HepG2 (cell line): ENCODE measurements around the gene SYCP2. TPM values are rescaled to one million over a fixed set of nuclear protein-coding genes. Genes with fewer than 3 reads are reported as not detected.

Experiments used
- DPF2 ChIP-seq: sonication (generic); formaldehyde crosslinking; IDR thresholded peaks from 2 replicates; pipeline ENCODE4 v1.4.0; 2020; ENCODE audit warnings: mild to moderate bottlenecking, low read depth, missing genetic modification reagents, borderline replicate concordance
- HNRNPLL ChIP-seq: fragments of 200-400 bp; formaldehyde crosslinking; IDR thresholded peaks from 2 replicates; pipeline ENCODE4 v1.6.1; 2017; ENCODE audit warnings: mild to moderate bottlenecking, low read depth, low read length; ENCODE audit not compliant: poor library complexity, severe bottlenecking
- ISL2 ChIP-seq: sonication (generic); formaldehyde crosslinking; IDR thresholded peaks from 2 replicates; pipeline ENCODE4 v1.5.0; 2020; ENCODE audit warnings: missing genetic modification reagents
- KAT2B ChIP-seq: fragments of 150-350 bp; IDR thresholded peaks from 2 replicates; pipeline ENCODE4 v1.6.1; 2014; ENCODE audit warnings: low read depth, low read length, borderline replicate concordance
- KMT2A ChIP-seq: sonication (generic); formaldehyde crosslinking; IDR thresholded peaks from 2 replicates; pipeline ENCODE4 v1.4.0; 2020; ENCODE audit warnings: missing genetic modification reagents
- NFKBIZ ChIP-seq: IDR thresholded peaks from 2 replicates; pipeline ENCODE4 v1.6.1; 2018; ENCODE audit warnings: missing genetic modification reagents, missing compliant biosample characterization
- POLR2AphosphoS2 ChIP-seq: IDR thresholded peaks from 2 replicates; pipeline ENCODE4 v1.6.1; 2011; ENCODE audit warnings: low read depth, low read length, improper control_type of control experiment
- RAD21 ChIP-seq: fragments of 450-650 bp; formaldehyde crosslinking; IDR thresholded peaks from 2 replicates; pipeline ENCODE4 v1.5.0; 2020; ENCODE audit warnings: mild to moderate bottlenecking
- RXRA ChIP-seq: sonication (generic); formaldehyde crosslinking; IDR thresholded peaks from 2 replicates; pipeline ENCODE4 v1.5.1; 2020; ENCODE audit warnings: missing genetic modification reagents
- SETDB1 ChIP-seq: sonication (generic); formaldehyde crosslinking; IDR thresholded peaks from 2 replicates; pipeline ENCODE4 v1.5.1; 2020; ENCODE audit warnings: missing genetic modification reagents, mild to moderate bottlenecking, borderline replicate concordance
- XRCC5 ChIP-seq: fragments of 200-400 bp; formaldehyde crosslinking; optimal IDR thresholded peaks from 2 replicates; pipeline ENCODE3; 2017; ENCODE audit warnings: mild to moderate bottlenecking, low read length
- ZFX ChIP-seq: sonication (generic); formaldehyde crosslinking; IDR thresholded peaks from 2 replicates; pipeline ENCODE4 v1.4.0; 2020; ENCODE audit warnings: mild to moderate bottlenecking, low read depth, missing genetic modification reagents, moderate library complexity
- ZMAT3 ChIP-seq: sonication (generic); formaldehyde crosslinking; conservative IDR thresholded peaks from 2 replicates; pipeline ENCODE4 v1.7.0; 2021; ENCODE audit warnings: missing genetic modification reagents
- ZNF891 ChIP-seq: sonication (generic); formaldehyde crosslinking; IDR thresholded peaks from 2 replicates; pipeline ENCODE4 v1.5.0; 2020; ENCODE audit warnings: mild to moderate bottlenecking, missing genetic modification reagents
- polyA plus RNA-seq, 8 experiments: library from polyadenylated mRNA; depleted of rRNA in 3 of 8; stranded (reverse) in 7 of 8; unstranded in 1 of 8; fragments of >200 nt; fragmentation: Illumina TruSeq in 4 of 8; extraction: Trizol in 4 of 8; gene quantifications; 2 replicates each; pipeline versions ENCODE4 v1.2.1 to v1.2.3, GENCODE V29; 2011 to 2016; ENCODE audit warnings: low read depth in 4 of 8, missing spikeins in 1 of 8, mixed read lengths in 1 of 8; ENCODE audit not compliant: insufficient read depth in 1 of 8
- total RNA-seq, 5 experiments: library from RNA; depleted of rRNA; stranded (reverse); fragments of >200 nt; fragmentation: Illumina TruSeq; extraction: Trizol; gene quantifications; 2 replicates each; pipeline ENCODE4 v1.2.3, GENCODE V29; 2016; ENCODE audit warnings: low read depth in 1 of 5
- TF ChIP-seq, protein P1 (sequence below): sonication (generic); formaldehyde crosslinking; IDR thresholded peaks from 2 replicates; pipeline ENCODE4 v1.5.1; 2020; ENCODE audit warnings: mild to moderate bottlenecking, missing genetic modification reagents, moderate library complexity
- TF ChIP-seq, protein P2 (sequence below): sonication (generic); formaldehyde crosslinking; IDR thresholded peaks from 2 replicates; pipeline ENCODE4 v1.4.0; 2020; ENCODE audit warnings: missing genetic modification reagents
- TF ChIP-seq, protein P3 (sequence below): sonication (generic); formaldehyde crosslinking; IDR thresholded peaks from 2 replicates; pipeline ENCODE4 v1.5.0; 2020; ENCODE audit warnings: mild to moderate bottlenecking, missing genetic modification reagents, moderate library complexity
- TF ChIP-seq, protein P4 (sequence below): sonication (generic); formaldehyde crosslinking; IDR thresholded peaks from 2 replicates; pipeline ENCODE4 v1.4.0; 2020; ENCODE audit warnings: missing genetic modification reagents, borderline replicate concordance
- TF ChIP-seq, protein P5 (sequence below): sonication (generic); formaldehyde crosslinking; IDR thresholded peaks from 2 replicates; pipeline ENCODE4 v1.4.0; 2020; ENCODE audit warnings: missing genetic modification reagents, low read depth, mild to moderate bottlenecking, borderline replicate concordance

Gene SYCP2
- total and polyA plus RNA-seq, 2 of the 13 experiments (the other 11 are each of a cell fraction or from before 2014, with no cell fraction given): 0.07 to 0.24 TPM

DNA sequence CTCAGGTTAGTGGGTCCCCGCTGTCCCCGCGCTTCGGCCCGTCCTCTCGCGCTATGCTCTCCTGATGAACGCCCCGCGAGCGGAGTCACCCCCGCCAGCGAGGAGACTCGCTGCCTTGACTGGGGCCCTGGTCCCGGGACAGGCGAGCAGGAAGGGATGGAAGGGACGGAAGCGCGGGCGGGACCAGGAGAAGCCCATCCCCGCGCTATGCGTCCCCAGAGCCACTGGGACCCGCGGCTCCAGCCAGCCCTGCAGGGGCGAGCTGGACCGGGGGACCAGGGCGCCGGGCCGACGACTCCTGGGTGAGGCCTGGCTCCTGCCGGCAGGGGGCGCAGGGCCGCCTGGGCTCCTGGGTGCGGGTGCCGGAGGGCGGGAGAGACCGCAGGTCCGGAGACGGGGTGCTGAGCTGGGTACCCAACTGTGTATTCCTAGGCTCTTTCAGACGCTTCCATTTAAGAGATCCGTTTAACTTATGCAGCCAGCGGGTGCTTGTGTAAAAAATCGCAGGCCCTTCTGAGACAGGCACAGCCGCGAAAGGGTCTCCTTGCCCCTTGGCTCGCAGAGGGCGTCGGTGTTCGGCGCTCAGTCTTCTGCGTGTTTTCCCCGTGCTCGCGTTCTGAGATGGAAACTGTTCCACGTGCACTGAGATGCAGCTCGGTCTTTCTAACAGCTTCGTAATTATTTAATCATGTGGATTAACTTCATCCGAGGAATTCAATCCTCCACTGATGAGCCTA lies 580 bp upstream of the SYCP2 start (continued):
- TF ChIP-seq DPF2 (CRISPR knock-in tag): no peak
- TF ChIP-seq KAT2B: no peak
- 0 out of 2 replicates have a peak, but pooled peaks have one; percentile 13 for TF ChIP-seq RXRA (CRISPR knock-in tag)
- TF ChIP-seq ZNF891 (CRISPR knock-in tag): peak; percentile 73; the same call in 1 of the 2 replicates
- TF ChIP-seq RAD21 (CRISPR knock-in tag): peak; percentile 67
- peak; percentile 68; the same call in 1 of the 2 replicates for TF ChIP-seq ZMAT3 (CRISPR knock-in tag)
- TF ChIP-seq POLR2AphosphoS2: no peak
- 0 out of 2 replicates have a peak, but pooled peaks have one; percentile 22 for TF ChIP-seq ISL2 (CRISPR knock-in tag)
- TF ChIP-seq XRCC5: peak; percentile 98
- TF ChIP-seq, protein P1, sequence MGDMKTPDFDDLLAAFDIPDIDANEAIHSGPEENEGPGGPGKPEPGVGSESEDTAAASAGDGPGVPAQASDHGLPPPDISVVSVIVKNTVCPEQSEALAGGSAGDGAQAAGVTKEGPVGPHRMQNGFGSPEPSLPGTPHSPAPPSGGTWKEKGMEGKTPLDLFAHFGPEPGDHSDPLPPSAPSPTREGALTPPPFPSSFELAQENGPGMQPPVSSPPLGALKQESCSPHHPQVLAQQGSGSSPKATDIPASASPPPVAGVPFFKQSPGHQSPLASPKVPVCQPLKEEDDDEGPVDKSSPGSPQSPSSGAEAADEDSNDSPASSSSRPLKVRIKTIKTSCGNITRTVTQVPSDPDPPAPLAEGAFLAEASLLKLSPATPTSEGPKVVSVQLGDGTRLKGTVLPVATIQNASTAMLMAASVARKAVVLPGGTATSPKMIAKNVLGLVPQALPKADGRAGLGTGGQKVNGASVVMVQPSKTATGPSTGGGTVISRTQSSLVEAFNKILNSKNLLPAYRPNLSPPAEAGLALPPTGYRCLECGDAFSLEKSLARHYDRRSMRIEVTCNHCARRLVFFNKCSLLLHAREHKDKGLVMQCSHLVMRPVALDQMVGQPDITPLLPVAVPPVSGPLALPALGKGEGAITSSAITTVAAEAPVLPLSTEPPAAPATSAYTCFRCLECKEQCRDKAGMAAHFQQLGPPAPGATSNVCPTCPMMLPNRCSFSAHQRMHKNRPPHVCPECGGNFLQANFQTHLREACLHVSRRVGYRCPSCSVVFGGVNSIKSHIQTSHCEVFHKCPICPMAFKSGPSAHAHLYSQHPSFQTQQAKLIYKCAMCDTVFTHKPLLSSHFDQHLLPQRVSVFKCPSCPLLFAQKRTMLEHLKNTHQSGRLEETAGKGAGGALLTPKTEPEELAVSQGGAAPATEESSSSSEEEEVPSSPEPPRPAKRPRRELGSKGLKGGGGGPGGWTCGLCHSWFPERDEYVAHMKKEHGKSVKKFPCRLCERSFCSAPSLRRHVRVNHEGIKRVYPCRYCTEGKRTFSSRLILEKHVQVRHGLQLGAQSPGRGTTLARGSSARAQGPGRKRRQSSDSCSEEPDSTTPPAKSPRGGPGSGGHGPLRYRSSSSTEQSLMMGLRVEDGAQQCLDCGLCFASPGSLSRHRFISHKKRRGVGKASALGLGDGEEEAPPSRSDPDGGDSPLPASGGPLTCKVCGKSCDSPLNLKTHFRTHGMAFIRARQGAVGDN (CRISPR knock-in tag): peak; percentile 78
- TF ChIP-seq KMT2A: 0 out of 2 replicates have a peak, but pooled peaks have one; percentile 40
- TF ChIP-seq NFKBIZ (CRISPR knock-in tag): no peak
- peak; percentile 56 for TF ChIP-seq ZFX (CRISPR knock-in tag)
- TF ChIP-seq, protein P2, sequence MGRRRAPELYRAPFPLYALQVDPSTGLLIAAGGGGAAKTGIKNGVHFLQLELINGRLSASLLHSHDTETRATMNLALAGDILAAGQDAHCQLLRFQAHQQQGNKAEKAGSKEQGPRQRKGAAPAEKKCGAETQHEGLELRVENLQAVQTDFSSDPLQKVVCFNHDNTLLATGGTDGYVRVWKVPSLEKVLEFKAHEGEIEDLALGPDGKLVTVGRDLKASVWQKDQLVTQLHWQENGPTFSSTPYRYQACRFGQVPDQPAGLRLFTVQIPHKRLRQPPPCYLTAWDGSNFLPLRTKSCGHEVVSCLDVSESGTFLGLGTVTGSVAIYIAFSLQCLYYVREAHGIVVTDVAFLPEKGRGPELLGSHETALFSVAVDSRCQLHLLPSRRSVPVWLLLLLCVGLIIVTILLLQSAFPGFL (CRISPR knock-in tag): no peak
- TF ChIP-seq SETDB1: no peak
- TF ChIP-seq, protein P3, sequence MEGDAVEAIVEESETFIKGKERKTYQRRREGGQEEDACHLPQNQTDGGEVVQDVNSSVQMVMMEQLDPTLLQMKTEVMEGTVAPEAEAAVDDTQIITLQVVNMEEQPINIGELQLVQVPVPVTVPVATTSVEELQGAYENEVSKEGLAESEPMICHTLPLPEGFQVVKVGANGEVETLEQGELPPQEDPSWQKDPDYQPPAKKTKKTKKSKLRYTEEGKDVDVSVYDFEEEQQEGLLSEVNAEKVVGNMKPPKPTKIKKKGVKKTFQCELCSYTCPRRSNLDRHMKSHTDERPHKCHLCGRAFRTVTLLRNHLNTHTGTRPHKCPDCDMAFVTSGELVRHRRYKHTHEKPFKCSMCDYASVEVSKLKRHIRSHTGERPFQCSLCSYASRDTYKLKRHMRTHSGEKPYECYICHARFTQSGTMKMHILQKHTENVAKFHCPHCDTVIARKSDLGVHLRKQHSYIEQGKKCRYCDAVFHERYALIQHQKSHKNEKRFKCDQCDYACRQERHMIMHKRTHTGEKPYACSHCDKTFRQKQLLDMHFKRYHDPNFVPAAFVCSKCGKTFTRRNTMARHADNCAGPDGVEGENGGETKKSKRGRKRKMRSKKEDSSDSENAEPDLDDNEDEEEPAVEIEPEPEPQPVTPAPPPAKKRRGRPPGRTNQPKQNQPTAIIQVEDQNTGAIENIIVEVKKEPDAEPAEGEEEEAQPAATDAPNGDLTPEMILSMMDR (CRISPR knock-in tag): peak; percentile 90
- peak; percentile 29 for TF ChIP-seq HNRNPLL
- TF ChIP-seq, protein P4, sequence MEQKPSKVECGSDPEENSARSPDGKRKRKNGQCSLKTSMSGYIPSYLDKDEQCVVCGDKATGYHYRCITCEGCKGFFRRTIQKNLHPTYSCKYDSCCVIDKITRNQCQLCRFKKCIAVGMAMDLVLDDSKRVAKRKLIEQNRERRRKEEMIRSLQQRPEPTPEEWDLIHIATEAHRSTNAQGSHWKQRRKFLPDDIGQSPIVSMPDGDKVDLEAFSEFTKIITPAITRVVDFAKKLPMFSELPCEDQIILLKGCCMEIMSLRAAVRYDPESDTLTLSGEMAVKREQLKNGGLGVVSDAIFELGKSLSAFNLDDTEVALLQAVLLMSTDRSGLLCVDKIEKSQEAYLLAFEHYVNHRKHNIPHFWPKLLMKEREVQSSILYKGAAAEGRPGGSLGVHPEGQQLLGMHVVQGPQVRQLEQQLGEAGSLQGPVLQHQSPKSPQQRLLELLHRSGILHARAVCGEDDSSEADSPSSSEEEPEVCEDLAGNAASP (CRISPR knock-in tag): peak; percentile 54; the same call in 1 of the 2 replicates
- TF ChIP-seq, protein P5, sequence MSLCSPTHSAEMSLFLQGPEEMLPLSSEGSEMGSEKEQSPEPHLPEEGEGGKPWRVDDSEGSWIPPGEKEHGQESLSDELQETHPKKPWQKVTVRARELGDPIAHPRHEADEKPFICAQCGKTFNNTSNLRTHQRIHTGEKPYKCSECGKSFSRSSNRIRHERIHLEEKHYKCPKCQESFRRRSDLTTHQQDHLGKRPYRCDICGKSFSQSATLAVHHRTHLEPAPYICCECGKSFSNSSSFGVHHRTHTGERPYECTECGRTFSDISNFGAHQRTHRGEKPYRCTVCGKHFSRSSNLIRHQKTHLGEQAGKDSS: 0 out of 2 replicates have a peak, but pooled peaks have one; percentile 60
